Glutamatergic neuron (in vitro differentiated cells): ENCODE results near the gene GSN. TPM values are rescaled to one million over a fixed set of nuclear protein-coding genes. Genes with fewer than 3 reads are reported as not detected.

Experiments
- DNase-seq: peaks from one replicate; pipeline ENCODE4 v3.0.0; 2022
- H3K27ac Mint-ChIP-seq: one replicate; pipeline ENCODE4 v1.8.0; 2020; ENCODE audit warnings: mild to moderate bottlenecking, mixed read lengths, inconsistent platforms; ENCODE audit not compliant: unreplicated experiment
- H3K27me3 Mint-ChIP-seq: one replicate; pipeline ENCODE4 v1.8.0; 2020; ENCODE audit warnings: mild to moderate bottlenecking, moderate library complexity, mixed read lengths, inconsistent platforms; ENCODE audit not compliant: unreplicated experiment
- H3K36me3 Mint-ChIP-seq: one replicate; pipeline ENCODE4 v1.8.0; 2020; ENCODE audit warnings: mild to moderate bottlenecking, mixed read lengths, inconsistent platforms; ENCODE audit not compliant: unreplicated experiment
- H3K4me1 Mint-ChIP-seq: one replicate; pipeline ENCODE4 v1.8.0; 2020; ENCODE audit warnings: mild to moderate bottlenecking, low read depth, mixed read lengths, inconsistent platforms; ENCODE audit not compliant: unreplicated experiment
- H3K4me3 Mint-ChIP-seq: one replicate; pipeline ENCODE4 v1.8.0; 2020; ENCODE audit warnings: mild to moderate bottlenecking, mixed read lengths, inconsistent platforms; ENCODE audit not compliant: unreplicated experiment
- H3K9me3 Mint-ChIP-seq: one replicate; pipeline ENCODE4 v1.8.0; 2020; ENCODE audit warnings: mild to moderate bottlenecking, moderate library complexity, mixed read lengths, inconsistent platforms; ENCODE audit not compliant: unreplicated experiment
- CTCF ChIP-seq: fragments of 200-600 bp; sonication (generic); IDR thresholded peaks from one replicate; pipeline ENCODE4 v1.5.0; 2021; ENCODE audit not compliant: partially characterized antibody, unreplicated experiment
- total RNA-seq: library from RNA; stranded (reverse); fragmentation: NEBNext Ultra II Directional; extraction: Animal tissue kit (Norgen Biotek cat#: 25700); gene quantifications from one replicate; pipeline ENCODE4 v1.2.1, GENCODE V29; 2021; ENCODE audit not compliant: unreplicated experiment

GSN gene
- total RNA-seq, 1 donor from 2014 or later: 11.6 TPM

GRCh38 chr9:121350036-121350435 lies 82.1 kb downstream of the GSN start:
- Mint-ChIP-seq H3K4me1 (no peaks in the 10 kb centered on the region), H3K9me3 (peaks cover 2% of the 10 kb centered on the region), H3K4me3 (no peak overlapping the region), H3K27me3 (no peaks in the 10 kb centered on the region), H3K27ac (no peak overlapping the region), H3K36me3 (no peaks in the 10 kb centered on the region)
- no peak for DNase-seq
- TF ChIP-seq CTCF: no peak

- Mint-ChIP-seq H3K9me3 (peaks cover 2% of the 10 kb centered on the region), H3K4me3 (no peak overlapping the region), H3K4me1 (no peaks in the 10 kb centered on the region), H3K27ac (no peak overlapping the region), H3K27me3 (no peaks in the 10 kb centered on the region), H3K36me3 (no peaks in the 10 kb centered on the region)
- DNase-seq: no peak
- no peak for TF ChIP-seq CTCF
Observed at GRCh38 chr9:121350993-121351561, 83.1 kb downstream of the GSN start.

GRCh38 chr9:121353241-121354061 lies 85.5 kb downstream of the GSN start:
- H3K27me3 Mint-ChIP-seq: no peaks in the 10 kb centered on the region
- no peaks in the 10 kb centered on the region for H3K36me3 Mint-ChIP-seq
- H3K4me1 Mint-ChIP-seq: no peaks in the 10 kb centered on the region
- no peak for TF ChIP-seq CTCF
- H3K9me3 Mint-ChIP-seq: no peaks in the 10 kb centered on the region
- no peak for DNase-seq
- no peak overlapping the region for H3K4me3 Mint-ChIP-seq
- no peak overlapping the region for H3K27ac Mint-ChIP-seq

- TF ChIP-seq CTCF: no peak
- Mint-ChIP-seq H3K9me3 (no peaks in the 10 kb centered on the region), H3K4me1 (no peaks in the 10 kb centered on the region), H3K27ac (no peak overlapping the region), H3K36me3 (no peaks in the 10 kb centered on the region), H3K27me3 (no peaks in the 10 kb centered on the region), H3K4me3 (no peak overlapping the region)
- DNase-seq: no peak
Observed at GRCh38 chr9:121354141-121354540, 86.2 kb downstream of the GSN start.

GRCh38 chr9:121354762-121355161 lies 86.8 kb downstream of the GSN start:
- H3K4me1 Mint-ChIP-seq: no peaks in the 10 kb centered on the region
- no peaks in the 10 kb centered on the region for H3K27me3 Mint-ChIP-seq
- H3K4me3 Mint-ChIP-seq: no peak overlapping the region
- H3K27ac Mint-ChIP-seq: no peak overlapping the region
- H3K36me3 Mint-ChIP-seq: no peaks in the 10 kb centered on the region
- TF ChIP-seq CTCF: no peak
- no peaks in the 10 kb centered on the region for H3K9me3 Mint-ChIP-seq
- DNase-seq: no peak
